Neural cell (in vitro differentiated cells): ENCODE measurements around the gene THADA.

Source experiments
- CTCF ChIP-seq: fragments of 450-650 bp; IDR thresholded peaks from 2 replicates; pipeline ENCODE4 v1.5.1; 2014; ENCODE audit warnings: antibody characterized with exemption, mild to moderate bottlenecking, moderate library complexity; ENCODE audit not compliant: poor library complexity, severe bottlenecking
- EP300 ChIP-seq: fragments of 450-650 bp; conservative IDR thresholded peaks from 2 replicates; pipeline ENCODE4 v1.6.1; 2014; ENCODE audit warnings: antibody characterized with exemption, mild to moderate bottlenecking, moderate library complexity; ENCODE audit not compliant: poor library complexity, severe bottlenecking
- EZH2 ChIP-seq: fragments of 200-600, 300-800 bp; shearing (Covaris generic), sonication (generic); IDR thresholded peaks from 2 replicates; pipeline ENCODE4 v1.6.1; 2014; ENCODE audit warnings: antibody characterized with exemption, low read length, borderline replicate concordance, mild to moderate bottlenecking; ENCODE audit not compliant: insufficient read depth, poor library complexity, severe bottlenecking
- MXI1 ChIP-seq: fragments of 450-650 bp; conservative IDR thresholded peaks from 2 replicates; pipeline ENCODE4 v1.6.1; 2014; ENCODE audit warnings: antibody characterized with exemption, mild to moderate bottlenecking; ENCODE audit not compliant: poor library complexity, severe bottlenecking
- POLR2AphosphoS5 ChIP-seq: IDR thresholded peaks from 2 replicates; pipeline ENCODE4 v1.6.1; 2012
- RAD21 ChIP-seq: fragments of 450-650 bp; conservative IDR thresholded peaks from 2 replicates; pipeline ENCODE4 v1.6.1; 2014; ENCODE audit warnings: antibody characterized with exemption, mild to moderate bottlenecking, moderate library complexity
- SMC3 ChIP-seq: fragments of 450-650 bp; conservative IDR thresholded peaks from 2 replicates; pipeline ENCODE4 v1.6.1; 2014; ENCODE audit warnings: antibody characterized with exemption, mild to moderate bottlenecking, moderate library complexity; ENCODE audit not compliant: poor library complexity
- TAF1 ChIP-seq: IDR thresholded peaks from 2 replicates; pipeline ENCODE4 v1.6.1; 2012; ENCODE audit warnings: low read depth
- TF ChIP-seq, protein P1 (sequence below): IDR thresholded peaks from 2 replicates; pipeline ENCODE4 v1.6.1; 2012; ENCODE audit warnings: borderline replicate concordance

DNA sequence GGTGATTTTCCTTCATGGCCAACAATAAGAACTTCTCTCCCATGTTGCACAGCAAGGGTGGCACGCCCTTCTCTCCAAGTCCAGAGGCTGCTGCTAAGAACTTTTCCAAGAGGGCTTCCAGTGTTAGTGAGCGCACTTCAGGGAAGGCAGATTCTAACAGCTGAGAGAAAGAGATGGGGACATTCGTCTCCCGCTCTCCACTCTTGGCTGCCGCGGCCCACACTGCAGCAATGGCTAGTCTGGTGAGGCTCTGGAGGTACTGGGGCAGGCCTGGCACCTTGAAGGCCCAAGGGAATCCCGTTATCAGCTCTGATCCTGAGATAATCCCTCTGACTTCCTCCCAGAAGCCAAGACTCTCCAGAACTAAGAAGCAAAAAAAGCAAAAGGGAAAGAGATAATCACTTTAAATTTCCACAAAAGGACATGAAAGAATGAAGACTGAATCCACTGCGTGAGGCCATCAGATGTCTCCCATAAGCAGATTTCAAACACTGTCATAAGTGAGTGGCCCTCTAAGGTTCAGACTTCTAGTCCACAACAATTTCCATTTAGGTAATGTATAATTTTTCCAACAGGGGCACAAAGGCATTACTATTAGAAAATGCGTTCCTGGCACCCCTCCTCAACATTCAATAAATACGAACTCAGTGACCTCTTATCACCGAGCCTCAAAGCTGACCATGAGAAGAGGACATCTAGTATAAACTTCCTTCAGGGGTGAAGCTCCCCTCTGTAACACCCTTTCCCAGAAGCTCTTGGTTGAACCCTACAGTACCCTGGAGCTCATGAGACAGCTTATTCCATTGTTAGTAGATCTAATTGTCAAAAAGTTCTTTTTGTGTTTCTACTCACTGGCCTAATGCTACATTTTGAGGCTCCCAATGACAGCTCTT is 302.7 kb downstream of the THADA start:
- TF ChIP-seq, protein P1, sequence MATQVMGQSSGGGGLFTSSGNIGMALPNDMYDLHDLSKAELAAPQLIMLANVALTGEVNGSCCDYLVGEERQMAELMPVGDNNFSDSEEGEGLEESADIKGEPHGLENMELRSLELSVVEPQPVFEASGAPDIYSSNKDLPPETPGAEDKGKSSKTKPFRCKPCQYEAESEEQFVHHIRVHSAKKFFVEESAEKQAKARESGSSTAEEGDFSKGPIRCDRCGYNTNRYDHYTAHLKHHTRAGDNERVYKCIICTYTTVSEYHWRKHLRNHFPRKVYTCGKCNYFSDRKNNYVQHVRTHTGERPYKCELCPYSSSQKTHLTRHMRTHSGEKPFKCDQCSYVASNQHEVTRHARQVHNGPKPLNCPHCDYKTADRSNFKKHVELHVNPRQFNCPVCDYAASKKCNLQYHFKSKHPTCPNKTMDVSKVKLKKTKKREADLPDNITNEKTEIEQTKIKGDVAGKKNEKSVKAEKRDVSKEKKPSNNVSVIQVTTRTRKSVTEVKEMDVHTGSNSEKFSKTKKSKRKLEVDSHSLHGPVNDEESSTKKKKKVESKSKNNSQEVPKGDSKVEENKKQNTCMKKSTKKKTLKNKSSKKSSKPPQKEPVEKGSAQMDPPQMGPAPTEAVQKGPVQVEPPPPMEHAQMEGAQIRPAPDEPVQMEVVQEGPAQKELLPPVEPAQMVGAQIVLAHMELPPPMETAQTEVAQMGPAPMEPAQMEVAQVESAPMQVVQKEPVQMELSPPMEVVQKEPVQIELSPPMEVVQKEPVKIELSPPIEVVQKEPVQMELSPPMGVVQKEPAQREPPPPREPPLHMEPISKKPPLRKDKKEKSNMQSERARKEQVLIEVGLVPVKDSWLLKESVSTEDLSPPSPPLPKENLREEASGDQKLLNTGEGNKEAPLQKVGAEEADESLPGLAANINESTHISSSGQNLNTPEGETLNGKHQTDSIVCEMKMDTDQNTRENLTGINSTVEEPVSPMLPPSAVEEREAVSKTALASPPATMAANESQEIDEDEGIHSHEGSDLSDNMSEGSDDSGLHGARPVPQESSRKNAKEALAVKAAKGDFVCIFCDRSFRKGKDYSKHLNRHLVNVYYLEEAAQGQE, result no peak
- TF ChIP-seq CTCF (no peak), POLR2AphosphoS5 (no peak), EP300 (no peak), EZH2 (no peak), MXI1 (no peak), RAD21 (no peak), TAF1 (no peak), SMC3 (no peak)
